Endothelial cell of umbilical vein (primary cell): Measurements from ENCODE around the gene TFPI2. TPM values are rescaled to one million over a fixed set of nuclear protein-coding genes. Genes with fewer than 3 reads are reported as not detected.
A peak's percentile ranks its signal among the peaks of the same experiment; 100 is the strongest.
"Not testable (repeated sequence)": the region's sequence is repeated elsewhere in the genome, so short reads cannot be mapped to it uniquely, and the experiment has no call there.

Experiments
- BruUV-seq: library from RNA; stranded (reverse); fragments of 400-500 nt; replicated peaks from 2 replicates; lab custom pipeline; 2021; lab: Mats Ljungman, UMichigan
- CTCF ChIA-PET: fragments of 300-600, 350-600 bp; sonication (Branson Sonifier 250); formaldehyde crosslinking; loops from one replicate; lab custom pipeline; 2021; ENCODE audit warnings: antibody characterized with exemption, inconsistent platforms; lab: Charles Lee
- POLR2A ChIA-PET: fragments of 300-600, 350-600 bp; sonication (Branson Sonifier 250); formaldehyde crosslinking; loops from one replicate; lab custom pipeline; 2021; ENCODE audit warnings: antibody characterized with exemption, inconsistent platforms; lab: Charles Lee
- DNase-seq: peaks from one replicate; pipeline ENCODE4 v3.0.0-alpha.2; 2011; ENCODE audit warnings: low read depth, low spot score
- FAIRE-seq: peaks from 2 replicates; lab custom pipeline; 2011; peaks lifted over from hg19 to GRCh38; lab: Jason Lieb, UNC
- H2AFZ ChIP-seq: 2 replicates; pipeline ENCODE4 v1.6.0; 2012; ENCODE audit warnings: low read depth, low read length, control low read depth, inconsistent platforms
- H3K27ac ChIP-seq: 2 replicates; pipeline ENCODE4 v1.5.1; 2011; ENCODE audit warnings: low read depth, mild to moderate bottlenecking, control low read depth, low read length, moderate library complexity; ENCODE audit not compliant: insufficient read depth
- H3K27me3 ChIP-seq, 2 experiments: 2 replicates each; pipeline versions ENCODE4 v1.6.0 to v1.6.1; 2011; ENCODE audit warnings: low read length in 2 of 2, mixed read lengths in 1 of 2; ENCODE audit not compliant: control insufficient read depth in 2 of 2, insufficient read depth in 2 of 2
- H3K36me3 ChIP-seq, 2 experiments: 2 replicates in 1 of 2; 3 replicates in 1 of 2; pipeline ENCODE4 v1.5.1; 2011; ENCODE audit warnings: low read length in 2 of 2, mild to moderate bottlenecking in 1 of 2, moderate library complexity in 1 of 2; ENCODE audit not compliant: control insufficient read depth in 2 of 2, insufficient read depth in 2 of 2; ENCODE audit errors: extremely low read depth in 1 of 2
- H3K4me1 ChIP-seq: 3 replicates; pipeline ENCODE4 v1.5.1; 2011; ENCODE audit warnings: mild to moderate bottlenecking, low read length; ENCODE audit not compliant: control insufficient read depth, insufficient read depth; ENCODE audit errors: extremely low read depth
- H3K4me2 ChIP-seq: 2 replicates; pipeline ENCODE4 v1.6.1; 2011; ENCODE audit warnings: low read length, control low read depth, mixed read lengths; ENCODE audit not compliant: insufficient read depth
- H3K4me3 ChIP-seq, 3 experiments: fragments of 200-600 bp in 1 of 3; sonication (generic), shearing (Covaris generic) in 1 of 3; replicated peaks in 1 of 3; 2 replicates each; pipeline ENCODE4 v1.5.1; 2011 to 2016; ENCODE audit warnings: control low read depth in 3 of 3, low read length in 3 of 3, mild to moderate bottlenecking in 2 of 3, inconsistent platforms in 1 of 3, low read depth in 1 of 3, moderate library complexity in 1 of 3; ENCODE audit not compliant: insufficient read depth in 1 of 3
- H3K79me2 ChIP-seq: 2 replicates; pipeline ENCODE4 v1.6.0; 2012; ENCODE audit warnings: low read length, inconsistent platforms; ENCODE audit not compliant: control insufficient read depth, insufficient read depth
- H3K9ac ChIP-seq: replicated peaks from 2 replicates; pipeline ENCODE3; 2011; ENCODE audit warnings: low read length, control low read depth; ENCODE audit not compliant: insufficient read depth; ENCODE audit errors: extremely low read depth
- H3K9me1 ChIP-seq: replicated peaks from 3 replicates; pipeline ENCODE4 v1.6.0; 2011; ENCODE audit warnings: mild to moderate bottlenecking, low read length; ENCODE audit not compliant: control insufficient read depth, insufficient read depth; ENCODE audit errors: extremely low read depth
- H3K9me3 ChIP-seq: replicated peaks from 2 replicates; pipeline ENCODE4 v1.5.1; 2012; ENCODE audit warnings: low read length, inconsistent platforms; ENCODE audit not compliant: control insufficient read depth, insufficient read depth
- H4K20me1 ChIP-seq: replicated peaks from 2 replicates; pipeline ENCODE3; 2011; ENCODE audit warnings: mild to moderate bottlenecking, low read length; ENCODE audit not compliant: control insufficient read depth, insufficient read depth; ENCODE audit errors: extremely low read depth
- JUN ChIP-seq: IDR thresholded peaks from 2 replicates; pipeline ENCODE4 v1.6.1; 2011; ENCODE audit warnings: borderline replicate concordance, low read depth; ENCODE audit not compliant: insufficient read length, insufficient read depth
- dilution Hi-C: fragments of 300-500 bp; cut with MboI; formaldehyde crosslinking; loops from one replicate; pipeline ENCODE4 v1.15.0; 2019; ENCODE audit warnings: low sequenced_read_pairs; ENCODE audit not compliant: extremely low pct_ligation_motif_present
- intact Hi-C: fragments of 100-400 bp; cut with micrococcal nuclease; formaldehyde crosslinking; loops from one replicate; pipeline ENCODE4 v1.10.0; 2022
- polyA plus RNA-seq, 4 experiments: library from polyadenylated mRNA; depleted of rRNA in 3 of 4; stranded (reverse) in 3 of 4; unstranded in 1 of 4; fragments of >200 nt; gene quantifications; 2 replicates each; pipeline versions ENCODE4 v1.2.1 to v1.2.3, GENCODE V29; 2011 to 2012; ENCODE audit warnings: missing spikeins in 1 of 4
- total RNA-seq: library from RNA; stranded (reverse); gene quantifications from 2 replicates; pipeline ENCODE4 v1.2.3, GENCODE V29; 2021

Gene TFPI2
- total and polyA plus RNA-seq, 2 donors (not counting 3 experiments of a cell fraction or from before 2014, with no cell fraction given) = 49.9 to 65.9 TPM

DNA sequence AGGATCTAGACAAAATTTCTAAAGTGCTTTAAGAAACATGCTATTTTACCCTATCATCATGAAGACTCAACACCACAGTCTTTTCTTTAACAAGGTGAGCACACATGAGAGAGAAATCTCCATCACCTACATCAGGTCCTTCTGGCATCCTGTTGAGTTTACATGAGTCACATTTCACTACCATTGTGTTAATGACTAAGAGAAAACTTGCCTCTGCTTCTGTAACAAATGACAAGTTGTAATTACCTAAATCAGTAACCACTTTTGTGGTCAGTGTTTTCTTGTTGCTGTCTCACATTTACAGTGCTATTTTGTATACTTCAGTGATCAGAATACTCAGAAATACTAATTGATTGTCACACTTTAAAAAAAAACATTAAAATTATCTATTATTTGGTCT, 25.3 kb upstream of the TFPI2 start:
- H3K27me3 ChIP-seq, H3K79me2 ChIP-seq, POLR2A ChIA-PET, H3K4me3 ChIP-seq, H3K9ac ChIP-seq, H3K27ac ChIP-seq, DNase-seq, H3K36me3 ChIP-seq, BruUV-seq, H3K4me2 ChIP-seq, dilution Hi-C loops, H4K20me1 ChIP-seq, intact Hi-C loops, H2AFZ ChIP-seq, H3K9me3 ChIP-seq, H3K9me1 ChIP-seq: not testable (repeated sequence)
- peaks cover 57% of the 10 kb centered on the region for H3K4me1 ChIP-seq
- TF ChIP-seq JUN = peak; percentile 55
- FAIRE-seq = peak; percentile 47
- CTCF ChIA-PET = interaction anchor here (1.4 kb wide), 1 partner anchor 13 kb away, joined by 12 read pairs; no protein-coding TSS in a partner anchor

- H3K79me2 ChIP-seq, POLR2A ChIA-PET, H3K9me1 ChIP-seq, H3K27me3 ChIP-seq, FAIRE-seq, dilution Hi-C loops, H3K9ac ChIP-seq, intact Hi-C loops, H3K9me3 ChIP-seq, H3K4me3 ChIP-seq, BruUV-seq, H2AFZ ChIP-seq, H4K20me1 ChIP-seq, DNase-seq, H3K36me3 ChIP-seq: not testable (repeated sequence)
- Histone ChIP-seq H3K4me2 (peak overlapping the region; percentile 89), H3K27ac (peak overlapping the region; percentile 65), H3K4me1 (peaks cover 57% of the 10 kb centered on the region)
- CTCF ChIA-PET = interaction anchor here (0.8 to 1.4 kb wide), 5 partner anchors 12 to 307 kb away, joined by 3 to 12 read pairs (median 4); no protein-coding TSS in a partner anchor
Measured at GRCh38 chr7:93915206-93915842, 24.8 kb upstream of the TFPI2 start.
